GM19397 (cell line): Measurements from ENCODE around the gene SLC4A5.

ENCODE experiments used
- ATAC-seq: cut with Tn5 transposase; IDR thresholded peaks from one replicate; pipeline ENCODE4 v1.9.1; 2021; ENCODE audit warnings: mild to moderate bottlenecking, moderate library complexity; ENCODE audit not compliant: unreplicated experiment

Gene SLC4A5

GRCh38 chr2:74174909-74175308, 168.3 kb downstream of the SLC4A5 start:
- no peak for ATAC-seq

DNA sequence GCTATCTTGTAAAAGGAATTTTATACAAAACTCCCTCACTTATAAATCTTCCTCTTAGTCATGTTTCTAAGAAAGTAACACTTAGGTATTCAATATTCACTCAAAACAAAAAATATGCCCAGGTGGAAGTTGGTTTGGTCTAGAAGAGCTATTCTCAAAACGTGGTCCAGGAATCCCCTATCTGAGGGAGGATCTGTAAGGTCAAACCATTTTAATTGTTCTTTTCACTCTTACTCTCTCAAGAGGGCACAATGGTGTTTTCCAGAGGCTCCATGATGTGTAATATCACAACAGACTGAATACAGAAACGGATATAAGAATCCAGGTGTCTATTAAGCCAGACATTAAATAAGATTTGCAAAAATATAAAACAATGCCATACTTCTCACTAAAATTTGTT, 174.5 kb downstream of the SLC4A5 start:
- no peak for ATAC-seq
